ENCODE results near the gene PYGM. TPM values are rescaled to one million over a fixed set of nuclear protein-coding genes. Genes with fewer than 3 reads are reported as not detected.

The PYGM gene
- total and polyA plus RNA-seq, 2 of the 13 experiments (the other 11 are each of a cell fraction or from before 2014, with no cell fraction given) = 0.11 to 0.12 TPM

DNA sequence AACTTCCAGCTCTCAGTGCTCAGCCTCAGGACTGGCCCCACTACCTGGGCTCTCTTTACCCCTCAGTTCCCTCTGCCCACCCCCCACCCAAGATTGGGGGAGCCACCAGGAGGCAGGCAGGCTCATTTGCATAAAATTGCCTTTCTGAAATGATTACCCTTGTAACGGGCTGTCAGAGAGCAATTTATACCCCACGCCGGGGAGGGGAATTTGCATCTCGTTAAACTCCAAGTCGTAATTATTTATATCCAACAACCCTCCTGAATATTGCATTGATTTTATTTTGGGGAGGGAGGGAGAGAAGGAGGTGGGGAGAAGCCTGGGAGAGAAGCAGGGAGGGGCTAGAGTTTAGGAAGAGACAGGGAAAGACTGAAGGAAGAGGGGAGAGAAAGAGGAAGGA lies 45.1 kb downstream of the PYGM start:
- no peak for TF ChIP-seq ZNF335 (CRISPR knock-in tag; IDR thresholded peaks at IDR 0.05)
- TF ChIP-seq TMF1 (CRISPR knock-in tag; IDR thresholded peaks at IDR 0.05; ENCODE audit: low read depth) = no peak
- TF ChIP-seq HDAC6 (IDR thresholded peaks at IDR 0.05; ENCODE audit: low read depth, low read length) = no peak
- in situ Hi-C loops (cut with HindIII; ENCODE audit: extremely low pct_ligation_motif_present, low pct_unique_long_range_greater_than_20kb) (no loop called here), intact Hi-C loops (cut with micrococcal nuclease; ENCODE audit: unreplicated experiment) (no loop called here)
- Histone ChIP-seq H4K20me1 (ENCODE audit: insufficient read depth, low read length) (no peaks in the 10 kb centered on the region), H2AFZ (ENCODE audit: low read length) (no peak overlapping the region), H3K4me1 (ENCODE audit: insufficient read depth, low read length) (peaks cover 5% of the 10 kb centered on the region; the same call in 1 of the 2 replicates), H3K4me3 (replicated peaks in 1 of 3; ENCODE audit: insufficient read depth in 1 of 3, low read depth in 2 of 3, low read length in 3 of 3) (no peak overlapping the region), H3K79me2 (ENCODE audit: insufficient read depth, low read length) (no peaks in the 10 kb centered on the region), H3K9me3 (ENCODE audit: low read length) (no peaks in the 10 kb centered on the region), H3K27ac (ENCODE audit: extremely low read length, insufficient read depth, low read length) (no peak overlapping the region), H3K4me2 (ENCODE audit: low read depth, low read length) (no peak overlapping the region), H3K36me3 (replicated peaks in 1 of 2; ENCODE audit: control insufficient read depth in 1 of 2, insufficient read depth in 2 of 2, low read length in 2 of 2) (no peaks in the 10 kb centered on the region), H3K9ac (ENCODE audit: insufficient read depth, low read depth, low read length) (no peak overlapping the region), H3K27me3 (ENCODE audit: control insufficient read depth in 1 of 2, insufficient read depth in 2 of 2, low read length in 2 of 2) (peaks cover 7 to 76% of the 10 kb centered on the region in 2 experiments; a peak in 4 of 5 replicates)
- CTCF ChIA-PET (ENCODE audit: low intra/inter-chr PET ratio, low total read pairs) = no interaction called here
- no peak for FAIRE-seq
- ATAC-seq = no peak
- 55% methylated on average over 5 of the region's 5 CpGs for WGBS (ENCODE audit: low lambda C conversion rate)
- POLR2A ChIA-PET = no interaction called here
- BruUV-seq (replicated peaks) = no TSS peak
- DNase-seq (ENCODE audit: low spot score) = no peak

GRCh38 chr11:64713781-64714363 lies 45.9 kb downstream of the PYGM start:
- POLR2A ChIA-PET = no interaction called here
- no peaks in the 10 kb centered on the region for H3K9me3 ChIP-seq (ENCODE audit: low read length)
- H3K79me2 ChIP-seq (ENCODE audit: insufficient read depth, low read length) = no peaks in the 10 kb centered on the region
- intact Hi-C loops (cut with micrococcal nuclease; ENCODE audit: unreplicated experiment) = no loop called here
- 13% methylated on average over 20 of the region's 39 CpGs for WGBS (ENCODE audit: low lambda C conversion rate)
- no peak for DNase-seq (ENCODE audit: low spot score)
- no peak overlapping the region for H2AFZ ChIP-seq (ENCODE audit: low read length)
- no peak for FAIRE-seq
- no peaks in the 10 kb centered on the region for H4K20me1 ChIP-seq (ENCODE audit: insufficient read depth, low read length)
- no peak overlapping the region for H3K27ac ChIP-seq (ENCODE audit: extremely low read length, insufficient read depth, low read length)
- no peaks in the 10 kb centered on the region for H3K36me3 ChIP-seq (replicated peaks in 1 of 2; ENCODE audit: control insufficient read depth in 1 of 2, insufficient read depth in 2 of 2, low read length in 2 of 2)
- H3K4me2 ChIP-seq (ENCODE audit: low read depth, low read length) = no peak overlapping the region
- CTCF ChIA-PET (ENCODE audit: low intra/inter-chr PET ratio, low total read pairs) = no interaction called here
- in situ Hi-C loops (cut with HindIII; ENCODE audit: extremely low pct_ligation_motif_present, low pct_unique_long_range_greater_than_20kb) = no loop called here
- no peak for ATAC-seq
- peaks cover 5% of the 10 kb centered on the region; the same call in 1 of the 2 replicates for H3K4me1 ChIP-seq (ENCODE audit: insufficient read depth, low read length)
- no peak overlapping the region for H3K9ac ChIP-seq (ENCODE audit: insufficient read depth, low read depth, low read length)
- BruUV-seq (replicated peaks) = no TSS peak
- no peak overlapping the region for H3K4me3 ChIP-seq (replicated peaks in 1 of 3; ENCODE audit: insufficient read depth in 1 of 3, low read depth in 2 of 3, low read length in 3 of 3)
- no peak for TF ChIP-seq HOXD1 (CRISPR knock-in tag; IDR thresholded peaks at IDR 0.05)
- TF ChIP-seq ZNF652 (CRISPR knock-in tag; IDR thresholded peaks at IDR 0.05; ENCODE audit: borderline replicate concordance, low read depth) = peak; percentile 49; the same call in 1 of the 2 replicates
- peaks cover 6 to 74% of the 10 kb centered on the region in 2 experiments; a peak in 4 of 5 replicates for H3K27me3 ChIP-seq (ENCODE audit: control insufficient read depth in 1 of 2, insufficient read depth in 2 of 2, low read length in 2 of 2)

All from HepG2 (cell line).